ENCODE measurements around the gene ADGRA1. TPM values are rescaled to one million over a fixed set of nuclear protein-coding genes. Genes with fewer than 3 reads are reported as not detected.
A peak's percentile ranks its signal among the peaks of the same experiment; 100 is the strongest.
"Not testable (repeated sequence)": the region's sequence is repeated elsewhere in the genome, so short reads cannot be mapped to it uniquely, and the experiment has no call there.

ADGRA1 gene
- polyA plus RNA-seq, 3 donors: not detected

GRCh38 chr10:133150226-133150625, 62.5 kb downstream of the ADGRA1 start:
- Mint-ChIP-seq H3K27me3 (ENCODE audit: low read depth in 3 of 3) (peaks cover 32 to 48% (median 40%) of the 10 kb centered on the region in 3 donors), H3K27ac (no peak overlapping the region), H3K9me3 (peaks cover 5 to 23% (median 20%) of the 10 kb centered on the region in 7 donors), H3K4me3 (no peak overlapping the region), H3K4me1 (no peaks in the 10 kb centered on the region), H3K36me3 (no peaks in the 10 kb centered on the region)
- no peaks in the 10 kb centered on the region for H3K36me3 ChIP-seq (replicated peaks in 1 of 2; ENCODE audit: control insufficient read depth in 1 of 2, insufficient read depth in 2 of 2, low read length in 2 of 2)
- intact Hi-C loops (cut with micrococcal nuclease): no loop called here
- peaks cover 7% of the 10 kb centered on the region in 2 donors for H3K9me3 ChIP-seq (replicated peaks in 1 of 2; ENCODE audit: control insufficient read depth in 1 of 2, insufficient read depth in 1 of 2, low read length in 2 of 2)
- H3K9ac ChIP-seq (ENCODE audit: insufficient read depth, low read length, poor library complexity, severe bottlenecking): no peak overlapping the region
- H3K79me2 ChIP-seq (ENCODE audit: insufficient read depth, low read length): no peaks in the 10 kb centered on the region
- WGBS (ENCODE audit: insufficient coverage): no CpG with 5 or more reads among the region's 8 CpGs
- TF ChIP-seq CTCF (IDR thresholded peaks at IDR 0.05): no peak
- H4K20me1 ChIP-seq (ENCODE audit: insufficient read depth, low read length): no peaks in the 10 kb centered on the region
- no peak overlapping the region for H3K4me3 ChIP-seq (replicated peaks in 1 of 3; ENCODE audit: low read depth in 2 of 3, low read length in 3 of 3)
- no peak for DNase-seq
- H3K4me1 ChIP-seq (ENCODE audit: control insufficient read depth in 1 of 2, insufficient read depth in 2 of 2, low read length in 2 of 2): no peaks in the 10 kb centered on the region
- no peak overlapping the region for H2AFZ ChIP-seq (ENCODE audit: insufficient read depth, low read depth, low read length, poor library complexity, severe bottlenecking)
- peaks cover 0 to 6% of the 10 kb centered on the region in 2 donors for H3K27me3 ChIP-seq (ENCODE audit: control insufficient read depth in 2 of 2, insufficient read depth in 2 of 2, low read length in 2 of 2)
- H3K4me2 ChIP-seq (replicated peaks; ENCODE audit: extremely low read depth, low read length, poor library complexity, severe bottlenecking): no peak overlapping the region
- no peak overlapping the region for H3K27ac ChIP-seq (ENCODE audit: low read depth in 1 of 2, low read length in 2 of 2)

GRCh38 chr10:133150656-133151055, 62.9 kb downstream of the ADGRA1 start:
- H3K9me3 Mint-ChIP-seq: peaks cover 5 to 23% (median 20%) of the 10 kb centered on the region in 7 donors
- no peak for TF ChIP-seq CTCF (IDR thresholded peaks at IDR 0.05)
- H3K4me3 ChIP-seq (replicated peaks in 1 of 3; ENCODE audit: low read depth in 2 of 3, low read length in 3 of 3): no peak overlapping the region
- DNase-seq: no peak
- no peaks in the 10 kb centered on the region for H3K4me1 ChIP-seq (ENCODE audit: control insufficient read depth in 1 of 2, insufficient read depth in 2 of 2, low read length in 2 of 2)
- peaks cover 7% of the 10 kb centered on the region in 2 donors for H3K9me3 ChIP-seq (replicated peaks in 1 of 2; ENCODE audit: control insufficient read depth in 1 of 2, insufficient read depth in 1 of 2, low read length in 2 of 2)
- H3K27ac Mint-ChIP-seq: no peak overlapping the region
- peak overlapping the region in 1 of 2 donors; percentile 14 for H3K4me3 Mint-ChIP-seq
- no peaks in the 10 kb centered on the region for H3K4me1 Mint-ChIP-seq
- intact Hi-C loops (cut with micrococcal nuclease): no loop called here
- no peaks in the 10 kb centered on the region for H3K36me3 Mint-ChIP-seq
- no peak overlapping the region for H2AFZ ChIP-seq (ENCODE audit: insufficient read depth, low read depth, low read length, poor library complexity, severe bottlenecking)
- H3K79me2 ChIP-seq (ENCODE audit: insufficient read depth, low read length): no peaks in the 10 kb centered on the region
- H3K36me3 ChIP-seq (replicated peaks in 1 of 2; ENCODE audit: control insufficient read depth in 1 of 2, insufficient read depth in 2 of 2, low read length in 2 of 2): no peaks in the 10 kb centered on the region
- H4K20me1 ChIP-seq (ENCODE audit: insufficient read depth, low read length): no peaks in the 10 kb centered on the region
- peaks cover 0 to 6% of the 10 kb centered on the region in 2 donors for H3K27me3 ChIP-seq (ENCODE audit: control insufficient read depth in 2 of 2, insufficient read depth in 2 of 2, low read length in 2 of 2)
- WGBS (ENCODE audit: insufficient coverage): 92% methylated on average over 8 of the region's 12 CpGs
- no peak overlapping the region for H3K27ac ChIP-seq (ENCODE audit: low read depth in 1 of 2, low read length in 2 of 2)
- H3K27me3 Mint-ChIP-seq (ENCODE audit: low read depth in 3 of 3): peaks cover 29 to 48% (median 40%) of the 10 kb centered on the region in 3 donors
- H3K9ac ChIP-seq (ENCODE audit: insufficient read depth, low read length, poor library complexity, severe bottlenecking): no peak overlapping the region
- H3K4me2 ChIP-seq (replicated peaks; ENCODE audit: extremely low read depth, low read length, poor library complexity, severe bottlenecking): no peak overlapping the region

- H3K4me1 ChIP-seq (ENCODE audit: control insufficient read depth in 1 of 2, insufficient read depth in 2 of 2, low read length in 2 of 2); H3K4me3 ChIP-seq (replicated peaks in 1 of 3; ENCODE audit: low read depth in 2 of 3, low read length in 3 of 3); H3K4me1 Mint-ChIP-seq; H4K20me1 ChIP-seq (ENCODE audit: insufficient read depth, low read length); H3K36me3 Mint-ChIP-seq; H3K9me3 ChIP-seq (replicated peaks in 1 of 2; ENCODE audit: control insufficient read depth in 1 of 2, insufficient read depth in 1 of 2, low read length in 2 of 2); H3K27me3 ChIP-seq (ENCODE audit: control insufficient read depth in 2 of 2, insufficient read depth in 2 of 2, low read length in 2 of 2); H3K79me2 ChIP-seq (ENCODE audit: insufficient read depth, low read length); intact Hi-C loops (cut with micrococcal nuclease); H3K27ac Mint-ChIP-seq; DNase-seq; H3K9ac ChIP-seq (ENCODE audit: insufficient read depth, low read length, poor library complexity, severe bottlenecking); H2AFZ ChIP-seq (ENCODE audit: insufficient read depth, low read depth, low read length, poor library complexity, severe bottlenecking); H3K4me2 ChIP-seq (replicated peaks; ENCODE audit: extremely low read depth, low read length, poor library complexity, severe bottlenecking); H3K36me3 ChIP-seq (replicated peaks in 1 of 2; ENCODE audit: control insufficient read depth in 1 of 2, insufficient read depth in 2 of 2, low read length in 2 of 2); H3K27ac ChIP-seq (ENCODE audit: low read depth in 1 of 2, low read length in 2 of 2): not testable (repeated sequence)
- H3K4me3 Mint-ChIP-seq: peak overlapping the region in 1 of 2 donors; percentile 14
- H3K9me3 Mint-ChIP-seq: peaks cover 5 to 23% (median 20%) of the 10 kb centered on the region in 7 donors
- no CpG with 5 or more reads among the region's 3 CpGs for WGBS (ENCODE audit: insufficient coverage)
- H3K27me3 Mint-ChIP-seq (ENCODE audit: low read depth in 3 of 3): peaks cover 24 to 48% (median 37%) of the 10 kb centered on the region in 3 donors
Observed at GRCh38 chr10:133151071-133151470, 63.3 kb downstream of the ADGRA1 start.

Data from CD14-positive monocyte (primary cell).